ENCODE data around the gene ACVR1.
"Not testable (repeated sequence)": the region's sequence is repeated elsewhere in the genome, so short reads cannot be mapped to it uniquely, and the experiment has no call there.

The ACVR1 gene

DNA sequence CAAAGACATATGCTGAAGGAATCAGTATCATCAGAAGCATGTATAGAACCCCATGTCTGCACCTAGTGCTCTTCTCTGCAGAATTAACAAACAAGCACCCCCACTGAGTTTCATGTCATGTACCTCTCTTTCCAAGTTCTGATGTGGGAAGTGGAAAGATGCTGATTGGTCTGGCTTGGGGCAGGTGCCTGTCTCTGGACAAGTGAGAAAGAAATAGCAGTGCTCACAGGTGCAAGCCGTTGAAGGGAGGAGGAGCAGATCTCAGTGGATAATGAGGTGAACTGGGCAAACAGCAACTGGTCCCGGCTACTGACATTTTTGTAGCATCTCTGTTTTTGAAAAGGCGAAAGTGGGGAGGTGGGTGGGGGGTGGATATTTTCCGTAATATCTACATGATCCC, 17.5 kb upstream of the ACVR1 start:
- no peak for DNase-seq (ENCODE audit: low read depth)

DNA sequence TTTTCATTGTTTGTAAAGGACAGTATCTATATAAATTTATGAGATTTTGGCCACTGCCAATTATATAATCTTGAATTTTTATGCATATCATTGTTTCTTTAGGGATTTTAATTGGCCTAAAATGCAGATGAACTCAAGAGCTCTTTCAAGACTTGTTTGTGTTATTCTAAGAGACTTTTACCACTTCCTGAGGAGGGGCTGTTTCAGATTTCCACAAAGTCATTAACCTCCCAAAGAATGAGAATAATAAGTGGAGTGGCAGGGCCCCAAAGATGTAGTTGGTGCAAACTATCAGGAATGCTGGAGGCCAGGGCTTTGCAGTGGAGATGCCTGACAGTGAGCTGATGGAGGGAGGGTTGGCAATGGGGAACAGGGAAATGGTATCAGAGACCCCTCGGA, 15.5 kb upstream of the ACVR1 start:
- no peak for DNase-seq (ENCODE audit: low read depth)

DNA sequence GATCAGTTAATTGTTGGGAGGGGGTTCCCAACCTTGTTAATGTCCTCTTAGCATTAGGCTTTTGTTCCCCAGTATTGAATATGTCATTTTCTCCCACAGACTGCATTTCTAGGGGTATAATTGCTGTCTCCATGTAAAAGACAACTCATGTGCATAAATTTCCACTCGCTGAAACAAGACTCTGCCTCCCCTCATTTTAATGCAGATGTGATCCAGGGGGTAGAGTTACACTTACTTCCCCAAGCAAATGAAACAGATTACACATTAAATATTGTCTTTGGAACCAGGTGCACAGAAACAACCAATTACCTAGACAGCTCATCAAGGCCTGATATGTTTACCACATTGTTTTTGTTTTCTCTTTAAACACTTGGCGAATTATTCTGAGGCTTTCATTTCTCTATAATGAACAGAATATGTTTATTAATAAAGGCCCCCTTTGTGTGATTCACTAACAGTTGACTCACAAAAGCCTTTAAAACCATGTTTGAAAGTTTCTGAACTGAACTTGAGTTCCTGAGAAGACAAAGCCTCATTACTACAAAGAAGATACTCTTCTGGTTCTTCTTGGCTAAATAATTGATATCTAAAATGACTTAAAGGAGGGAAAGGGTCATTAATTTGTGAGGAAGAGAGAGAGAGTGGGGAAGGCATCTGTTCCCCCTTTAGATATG, 15.0 kb upstream of the ACVR1 start:
- DNase-seq (ENCODE audit: low read depth): no peak

DNA sequence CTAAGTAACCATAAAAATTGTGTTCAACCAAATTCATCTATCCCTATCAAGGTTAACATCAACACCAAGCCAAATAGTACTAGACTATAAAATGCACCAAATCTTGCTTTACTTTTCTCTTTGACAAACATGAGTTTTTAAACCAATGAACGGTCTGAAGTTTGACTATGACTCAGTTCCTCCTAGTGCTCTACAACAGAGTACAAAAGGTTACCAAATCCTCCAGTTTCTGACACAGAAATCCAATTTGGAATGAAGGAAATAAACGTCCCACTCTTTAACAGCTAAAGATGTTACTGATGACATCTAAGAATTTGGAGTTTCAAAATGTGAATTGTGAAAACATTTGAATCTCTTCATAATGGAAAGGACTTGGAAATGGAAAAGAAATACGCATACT, 11.8 kb upstream of the ACVR1 start:
- no peak for DNase-seq (ENCODE audit: low read depth)

DNA sequence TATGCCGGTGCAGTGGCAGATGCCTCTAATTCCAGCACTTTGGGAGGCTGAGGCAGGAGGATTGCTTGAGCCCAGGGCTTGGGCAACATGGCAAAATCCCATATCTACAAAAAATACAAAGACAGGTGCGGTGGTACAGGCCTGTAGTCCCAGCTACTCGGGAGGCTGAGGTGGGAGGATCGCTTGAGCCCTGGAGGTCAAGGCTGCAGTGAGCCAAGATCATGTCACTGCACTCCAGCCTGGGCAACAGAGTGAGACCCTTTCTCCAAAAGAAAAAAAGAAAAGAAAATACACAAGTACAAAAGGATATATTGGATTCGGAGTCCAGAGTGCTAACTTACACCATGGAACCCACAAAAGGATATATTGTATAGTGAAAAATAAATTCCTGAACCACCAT, 8.4 kb upstream of the ACVR1 start:
- not testable (repeated sequence) for DNase-seq (ENCODE audit: low read depth)

DNA sequence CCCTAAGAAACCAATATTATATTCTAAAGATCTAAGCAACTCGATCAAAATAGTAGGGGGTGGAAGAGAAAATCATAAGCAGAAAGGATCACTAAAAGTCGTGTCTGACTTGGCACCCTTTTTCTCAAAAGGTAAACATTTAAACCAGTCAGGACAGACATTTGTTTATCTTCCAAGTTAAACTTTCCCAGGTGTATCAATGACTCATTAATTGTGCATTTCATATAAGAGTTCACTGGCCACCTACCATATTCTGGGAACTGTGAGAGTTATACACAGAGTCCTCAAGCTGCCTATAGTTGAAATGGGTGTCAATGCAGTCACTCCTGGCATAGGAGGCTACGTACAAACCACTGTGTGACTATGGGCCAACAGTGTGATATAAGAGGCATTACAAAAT, 4.8 kb upstream of the ACVR1 start:
- DNase-seq (ENCODE audit: low read depth): no peak

DNA sequence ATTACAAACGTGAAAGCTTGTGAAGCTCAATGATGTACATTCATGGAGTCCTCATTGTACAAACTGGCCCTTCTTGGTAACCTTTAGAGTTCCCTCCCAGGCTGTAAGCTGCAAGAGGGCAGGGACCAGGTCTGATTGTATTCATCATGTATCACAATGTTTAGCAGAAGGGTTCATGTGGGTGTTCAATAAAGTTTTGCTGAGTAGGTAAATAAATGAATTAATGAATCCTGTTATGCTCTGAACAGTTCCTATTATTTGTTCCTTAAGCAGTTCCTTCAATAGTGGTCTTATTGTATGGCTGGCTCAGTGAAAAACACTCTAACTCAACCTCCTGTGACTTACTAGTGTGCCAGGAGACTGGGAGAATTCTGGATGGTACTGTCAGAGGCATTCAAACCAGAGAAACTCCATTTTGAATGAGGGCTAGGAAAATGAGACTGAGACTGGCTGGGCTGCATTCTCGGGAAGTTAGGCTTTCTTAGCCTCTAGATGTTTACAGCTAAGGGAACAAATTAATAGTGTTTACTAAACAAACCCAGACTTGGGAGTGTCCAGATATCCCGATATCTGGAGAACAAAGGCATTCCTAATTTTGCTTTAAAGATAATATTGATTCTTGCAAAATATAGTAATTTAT, 1.8 kb upstream of the ACVR1 start:
- no peak for DNase-seq (ENCODE audit: low read depth)

DNA sequence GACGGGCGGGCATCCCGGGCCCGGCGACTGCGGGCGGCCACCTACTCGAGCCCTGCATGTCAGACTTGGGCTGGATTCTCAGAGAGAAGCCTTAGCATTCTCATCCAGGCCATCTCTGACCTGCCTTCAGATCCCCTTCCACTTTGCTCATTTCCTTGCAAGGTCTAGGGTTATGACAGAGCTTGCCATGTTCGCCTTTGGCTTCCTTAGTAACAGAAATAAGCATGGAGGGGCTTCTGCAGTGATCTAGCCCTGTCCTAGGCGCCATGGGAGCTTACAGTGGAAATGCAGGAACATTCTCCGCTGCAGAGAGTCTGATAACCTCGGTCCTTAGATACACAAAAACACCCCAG, 632 bp upstream of the ACVR1 start:
- DNase-seq (ENCODE audit: low read depth): no peak

DNA sequence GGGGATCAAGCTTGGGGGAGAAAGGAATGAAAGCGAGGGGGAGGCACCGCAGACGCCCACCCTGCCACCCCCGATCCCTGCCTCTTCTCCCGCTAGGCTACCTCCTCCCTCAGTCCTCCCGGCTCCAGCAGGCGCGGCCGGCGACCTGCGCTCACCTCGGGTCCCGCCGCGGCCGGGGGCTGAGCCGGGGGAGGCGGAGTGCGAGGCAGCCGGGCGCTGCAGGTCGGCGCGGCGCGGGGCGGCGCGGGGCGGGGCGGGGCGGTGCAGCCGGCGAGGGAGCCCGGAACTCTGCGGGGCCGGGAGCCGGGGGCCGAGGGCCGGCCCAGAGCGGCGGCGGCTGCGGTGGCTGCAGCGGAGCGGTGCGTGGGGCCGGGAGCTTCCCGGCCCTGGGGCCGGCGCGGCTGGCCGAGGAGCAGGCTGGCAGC, 477 bp downstream of the ACVR1 start:
- DNase-seq (ENCODE audit: low read depth): no peak

DNA sequence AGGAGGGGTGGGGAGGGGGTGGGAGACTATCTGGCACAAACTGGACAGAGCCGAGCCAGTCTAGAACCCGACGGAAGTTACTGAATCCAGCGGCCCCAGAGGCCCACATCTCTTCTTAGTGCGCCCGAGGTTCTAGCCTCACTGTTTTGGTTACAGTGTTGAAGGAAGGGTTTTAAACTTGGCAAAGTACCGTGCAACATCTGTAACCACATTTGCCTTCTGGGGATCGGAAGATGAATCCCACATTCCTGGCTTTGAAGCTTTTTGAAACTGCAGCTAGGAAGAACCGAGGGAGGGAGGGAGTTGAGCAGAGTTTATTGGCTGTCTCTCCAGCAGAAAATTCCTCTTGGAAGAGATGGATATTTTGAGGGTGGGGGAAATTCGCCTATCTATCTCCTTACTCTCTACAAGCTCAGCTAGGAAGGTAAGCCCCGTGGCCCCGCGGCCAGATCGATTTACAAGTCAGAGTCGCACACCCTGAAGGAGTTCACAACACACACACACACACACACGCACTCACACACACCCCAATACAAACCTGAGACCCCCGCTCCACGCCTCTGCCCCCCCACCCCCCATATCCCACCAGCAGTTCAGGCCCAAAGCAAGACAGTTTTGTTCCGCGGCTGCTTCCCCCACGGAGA, 1.0 kb downstream of the ACVR1 start:
- peak; percentile 90 for DNase-seq (ENCODE audit: low read depth)

DNA sequence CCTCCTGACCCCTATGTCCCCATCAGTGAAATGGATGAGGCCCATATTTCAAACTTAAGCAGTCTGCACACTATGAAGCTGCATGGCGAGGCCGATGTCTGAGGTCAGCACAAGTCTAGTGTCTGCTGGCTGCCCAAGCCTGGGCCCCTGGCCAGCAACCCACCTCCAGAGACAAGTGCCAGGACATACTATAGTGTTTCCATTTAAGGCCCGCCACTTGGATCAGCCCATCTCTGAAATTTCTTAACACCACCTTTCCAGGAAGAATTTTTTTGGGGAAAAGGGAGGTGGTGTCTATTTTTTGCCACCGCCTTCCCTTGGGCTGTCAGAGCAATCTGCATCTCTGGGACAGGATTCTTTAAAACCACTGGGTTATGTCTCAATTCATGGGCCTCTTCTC, 1.8 kb downstream of the ACVR1 start:
- no peak for DNase-seq (ENCODE audit: low read depth)

DNA sequence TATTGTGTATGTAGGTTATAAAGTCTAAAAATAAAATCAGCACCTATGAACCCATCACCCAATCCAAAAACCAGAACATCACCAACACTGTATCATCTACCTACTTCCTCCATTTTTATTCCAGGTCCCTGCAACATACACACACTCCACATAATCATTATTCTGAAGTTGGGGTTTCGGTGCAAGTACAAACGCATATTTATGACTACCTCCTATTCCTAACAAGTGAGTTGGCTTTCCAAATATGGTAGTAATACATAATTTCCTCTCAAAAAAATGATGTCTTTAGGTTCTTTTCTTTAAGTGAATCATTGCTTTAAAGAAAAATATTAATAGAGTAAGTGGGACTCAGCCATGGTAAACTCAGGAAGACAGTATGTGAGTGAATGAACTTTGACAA, 3.3 kb downstream of the ACVR1 start:
- DNase-seq (ENCODE audit: low read depth): no peak

DNA sequence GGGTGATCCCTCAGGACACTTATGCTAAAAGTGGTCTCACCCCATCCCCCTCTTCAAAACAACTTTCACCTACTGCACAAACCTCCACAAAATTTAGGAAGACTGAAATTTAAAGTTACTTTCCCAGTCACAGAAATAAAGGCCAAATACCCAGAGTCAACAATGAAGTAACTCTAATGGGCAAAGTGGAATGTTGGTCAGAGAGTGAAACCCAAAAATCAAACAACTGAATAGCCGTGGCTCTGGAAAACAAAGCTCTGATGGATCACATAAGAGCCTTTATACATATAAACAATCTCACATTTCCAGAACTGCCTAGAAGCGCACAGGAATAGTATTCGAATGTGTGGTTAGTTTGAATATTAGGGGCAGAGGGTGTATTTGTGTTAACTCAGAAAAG, 4.7 kb downstream of the ACVR1 start:
- DNase-seq (ENCODE audit: low read depth): no peak

DNA sequence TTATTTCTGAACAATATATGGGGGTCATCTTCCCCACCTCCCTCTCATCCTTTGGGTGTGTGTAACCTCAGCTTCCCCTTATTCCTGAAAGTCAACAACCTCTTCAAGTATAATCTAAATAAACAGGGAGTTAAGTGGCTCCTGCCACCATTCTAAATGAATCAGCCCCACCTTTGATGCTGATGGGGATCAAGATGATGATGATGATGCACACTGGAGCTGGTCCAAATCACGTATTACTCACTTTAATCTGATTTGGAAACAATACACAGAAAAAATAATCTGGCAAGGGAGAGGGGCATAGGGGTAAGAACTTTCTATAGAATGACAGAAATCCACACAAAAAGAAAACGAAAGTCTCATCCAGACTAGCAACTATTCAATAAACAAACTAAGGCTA, 7.1 kb downstream of the ACVR1 start:
- DNase-seq (ENCODE audit: low read depth): no peak

DNA sequence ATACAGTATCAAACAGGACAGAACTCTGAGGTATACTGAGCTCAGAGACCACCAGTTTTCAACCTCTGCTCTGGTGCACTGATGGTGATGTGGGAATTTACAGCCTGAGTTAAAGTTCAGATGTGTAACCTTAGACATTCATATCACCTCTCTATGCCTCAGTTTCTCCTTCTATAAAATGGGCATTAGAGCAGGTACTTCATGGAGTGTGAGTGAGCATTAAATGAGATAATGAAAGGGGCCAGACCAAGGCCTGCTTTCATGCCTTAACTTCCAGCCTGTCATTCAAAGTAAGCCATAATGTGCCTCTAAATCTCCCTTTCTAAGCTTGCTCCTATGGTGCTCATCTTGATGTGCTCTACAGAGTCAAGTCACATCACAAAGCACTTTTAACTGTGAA, 8.4 kb downstream of the ACVR1 start:
- no peak for DNase-seq (ENCODE audit: low read depth)

DNA sequence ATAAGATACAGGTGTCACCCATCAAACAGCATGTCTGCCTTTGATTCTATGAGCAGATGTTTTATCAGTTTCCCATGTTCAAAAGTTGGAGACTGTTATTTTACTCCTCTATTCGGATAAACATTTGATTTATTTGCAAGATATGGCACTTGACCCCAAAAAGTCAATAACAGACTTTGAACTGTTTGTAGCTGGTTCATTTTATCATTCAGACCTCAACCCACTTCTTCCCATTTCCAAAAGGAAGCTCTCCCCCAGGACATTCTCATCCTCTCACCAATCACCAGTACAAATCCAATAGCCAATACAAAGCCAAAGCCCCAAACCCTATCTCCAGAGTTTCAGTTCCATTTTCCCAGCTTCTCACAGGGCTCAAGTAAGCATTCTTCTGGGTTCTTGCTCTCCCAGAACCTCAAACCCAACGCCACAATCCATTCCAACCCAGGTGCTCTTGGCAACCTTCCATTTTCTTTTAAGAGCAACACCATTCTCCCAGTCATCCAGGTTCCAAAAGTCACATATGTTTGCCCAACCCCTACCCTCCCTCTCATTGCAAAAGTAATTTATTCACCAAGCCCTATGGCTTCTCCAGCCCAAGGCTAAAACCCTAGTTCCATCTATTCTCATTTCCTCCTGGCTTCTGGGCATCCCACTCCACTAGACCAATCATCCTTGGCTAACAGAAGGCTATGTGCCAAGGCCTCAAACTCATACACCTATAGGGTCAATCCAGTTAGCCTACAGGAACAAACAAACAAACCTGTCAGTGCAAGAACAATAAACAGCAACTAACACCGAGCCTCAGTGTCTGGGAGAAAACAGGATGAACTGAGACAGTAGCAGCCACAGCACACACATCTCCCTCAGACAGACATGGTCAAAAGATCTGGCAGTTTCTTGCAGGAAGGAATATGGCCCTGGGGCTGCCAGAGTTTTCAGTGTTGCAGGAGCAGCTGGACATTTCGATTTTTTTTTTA, 9.2 kb downstream of the ACVR1 start:
- no peak for DNase-seq (ENCODE audit: low read depth)

DNA sequence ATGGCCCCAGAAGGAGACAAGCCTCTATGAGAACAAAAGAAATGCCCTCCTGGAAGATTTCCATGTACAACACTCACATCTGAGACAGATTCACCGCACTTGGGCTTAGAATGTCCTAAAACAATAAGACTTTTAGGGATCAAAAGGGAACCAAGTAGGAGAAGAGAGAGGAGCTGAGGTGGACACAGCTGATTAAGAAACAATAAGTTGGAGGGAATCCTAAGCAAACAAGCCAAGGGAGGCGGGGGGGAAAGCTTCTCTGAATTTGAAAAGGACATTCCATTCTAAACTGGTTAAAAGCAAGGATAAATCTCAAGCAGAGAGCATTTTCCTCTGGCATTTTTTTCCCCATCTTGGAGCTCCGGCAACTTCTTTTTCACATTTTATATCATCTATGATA, 9.9 kb downstream of the ACVR1 start:
- DNase-seq (ENCODE audit: low read depth): no peak

DNA sequence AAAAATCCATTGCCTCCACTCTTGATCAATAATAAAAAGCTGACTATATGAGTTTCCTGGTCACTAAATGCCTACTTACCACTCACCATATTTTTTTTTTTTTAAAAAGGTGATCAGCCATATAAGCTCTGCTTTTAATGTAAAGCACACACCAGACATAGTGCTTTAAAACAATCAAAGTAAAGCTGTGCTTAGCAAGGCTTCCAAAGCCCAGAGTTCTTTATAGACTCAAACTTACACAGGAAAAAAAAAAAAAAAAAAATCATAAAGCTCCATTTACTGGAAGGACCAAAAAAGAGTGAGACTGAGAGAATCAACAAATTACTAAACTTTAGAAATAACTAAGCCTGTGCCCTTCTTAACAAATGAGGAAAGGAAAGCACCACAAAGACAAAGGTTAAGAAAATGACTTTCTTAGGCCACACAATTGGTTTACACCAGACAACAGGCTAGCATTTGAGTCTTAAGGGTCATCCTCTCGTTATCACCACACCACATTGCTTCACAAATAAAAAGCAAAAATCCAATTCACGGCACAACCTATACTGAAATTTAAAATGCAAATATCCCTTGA, 11.2 kb downstream of the ACVR1 start:
- DNase-seq (ENCODE audit: low read depth): no peak

DNA sequence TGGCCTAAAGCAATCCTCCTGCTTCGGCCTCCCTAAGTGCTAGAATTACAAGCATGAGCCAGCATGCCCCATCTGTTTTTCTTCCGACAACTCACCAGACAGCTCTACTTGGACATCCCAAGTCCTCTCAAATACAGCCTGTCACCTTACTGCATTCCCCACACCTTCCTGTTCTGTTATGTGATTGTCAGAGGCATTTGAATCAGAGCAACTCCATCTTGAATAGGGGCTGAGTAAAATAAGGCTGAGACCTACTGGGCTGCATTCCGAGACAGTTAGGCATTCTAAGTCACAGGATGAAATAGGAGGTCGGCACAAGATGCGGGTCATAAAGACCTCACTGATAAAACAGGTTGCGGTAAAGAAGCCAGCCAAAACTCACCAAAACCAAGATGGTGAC, 17.3 kb downstream of the ACVR1 start:
- no peak for DNase-seq (ENCODE audit: low read depth)

DNA sequence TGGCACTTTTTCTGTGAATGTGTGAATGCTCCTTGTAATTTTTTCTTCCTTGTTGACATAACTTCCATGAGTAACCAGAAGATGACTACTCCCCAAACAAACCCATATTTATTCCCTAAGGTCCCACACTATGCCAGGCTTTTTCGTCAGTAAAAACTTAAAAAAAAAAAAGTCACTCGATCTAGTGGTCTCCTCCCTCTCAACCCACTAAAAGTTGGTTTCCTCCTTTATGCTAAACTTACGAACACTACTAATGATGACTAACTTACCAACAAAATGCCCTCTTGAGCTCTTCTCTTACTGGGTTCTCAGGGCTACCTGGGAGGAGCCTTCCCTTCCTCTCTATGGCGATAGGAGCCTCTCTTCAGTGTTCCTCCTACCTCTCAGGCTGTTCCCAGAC, 18.2 kb downstream of the ACVR1 start:
- DNase-seq (ENCODE audit: low read depth): peak; percentile 51

DNA sequence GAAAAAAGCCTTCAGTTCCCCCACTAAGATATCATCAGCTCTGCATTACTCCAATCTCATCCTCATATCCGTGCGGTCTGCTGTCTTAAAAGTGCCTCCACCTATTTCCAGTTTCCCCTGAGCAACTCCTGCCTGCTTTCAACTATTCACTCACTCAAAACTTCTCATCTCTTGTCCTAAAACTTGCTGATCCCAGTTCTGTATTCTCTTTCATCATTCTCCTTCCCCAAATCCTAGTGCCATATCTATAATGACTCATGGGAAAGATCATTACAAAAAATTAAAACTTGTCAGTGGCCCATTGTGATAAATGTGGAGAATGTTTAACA, 20.0 kb downstream of the ACVR1 start:
- no peak for DNase-seq (ENCODE audit: low read depth)

DNA sequence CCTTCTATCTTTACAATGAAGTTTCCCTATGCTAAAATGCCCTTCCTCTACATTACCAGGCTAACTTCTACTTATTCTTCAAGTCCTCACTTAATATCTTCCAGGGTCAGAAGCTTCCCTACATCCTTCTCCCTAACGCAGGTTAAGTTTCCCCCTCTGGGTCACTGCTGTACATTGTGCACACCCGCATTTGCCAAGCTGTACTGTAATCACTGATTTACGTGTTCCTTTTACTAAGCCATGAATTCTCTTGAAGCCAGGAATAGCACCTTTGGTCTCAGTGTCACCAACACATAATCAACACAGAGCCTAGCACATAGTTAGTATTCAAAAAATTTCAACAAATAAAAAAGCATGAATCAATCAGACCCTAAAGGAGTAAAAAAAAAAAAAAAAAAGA, 22.3 kb downstream of the ACVR1 start:
- DNase-seq (ENCODE audit: low read depth): no peak
